ENCODE measurements around the gene CREBL2.

- no peak for TF ChIP-seq ARNTL (CRISPR knock-in tag; IDR thresholded peaks at IDR 0.05; ENCODE audit: borderline replicate concordance, low read depth)
- TF ChIP-seq RARB (CRISPR knock-in tag; IDR thresholded peaks at IDR 0.05), result no peak
- TF ChIP-seq TCF4 (CRISPR knock-in tag; IDR thresholded peaks at IDR 0.05; ENCODE audit: borderline replicate concordance), result no peak
- no peak for TF ChIP-seq GLIS3 (CRISPR knock-in tag; IDR thresholded peaks at IDR 0.05)
- no peak for TF ChIP-seq PATZ1 (CRISPR knock-in tag; IDR thresholded peaks at IDR 0.05; ENCODE audit: borderline replicate concordance)
Measured at GRCh38 chr12:12641650-12642049, 30.0 kb downstream of the CREBL2 start.

All from SK-N-SH treated with all-trans-retinoic acid at 6 μM for 48 hours (cell line).